ENCODE data around the gene ECE1. TPM values are rescaled to one million over a fixed set of nuclear protein-coding genes. Genes with fewer than 3 reads are reported as not detected.
"Not testable (repeated sequence)": the region's sequence is repeated elsewhere in the genome, so short reads cannot be mapped to it uniquely, and the experiment has no call there.

Gene ECE1
- total and polyA plus RNA-seq, 2 donors = 17.8 to 34.2 TPM

DNA sequence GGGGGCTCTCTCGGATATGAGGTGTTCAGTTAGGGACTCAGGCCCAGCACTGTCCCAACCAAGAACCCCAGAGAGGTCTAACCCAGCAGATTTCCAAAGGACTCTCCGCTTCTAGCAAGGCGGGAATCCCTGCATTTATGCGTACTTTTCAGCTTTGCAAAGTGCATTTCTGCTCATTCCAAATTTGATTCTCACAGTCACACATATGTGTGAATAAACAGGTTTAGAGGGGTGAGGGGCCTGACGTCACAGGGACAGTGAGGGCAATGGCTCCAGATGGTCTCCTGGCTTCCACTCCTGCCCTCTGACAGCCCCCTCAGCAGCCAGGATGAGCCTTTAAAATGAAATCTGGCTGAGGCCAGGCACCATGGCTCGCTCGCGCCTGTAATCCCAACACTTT, 921 bp upstream of the ECE1 start:
- Histone ChIP-seq H3K4me1 (ENCODE audit: control insufficient read depth in 2 of 2, insufficient read depth in 2 of 2, low read length in 2 of 2) (peaks cover 42 to 59% of the 10 kb centered on the region in 2 donors), H3K27ac (ENCODE audit: low read depth in 1 of 2, low read length in 1 of 2) (no peak overlapping the region), H3K36me3 (ENCODE audit: control insufficient read depth in 2 of 2, insufficient read depth in 2 of 2, low read length in 1 of 2) (no peaks in the 10 kb centered on the region), H3K4me3 (ENCODE audit: low read length in 2 of 2) (no peak overlapping the region), H3K9me3 (ENCODE audit: control insufficient read depth in 2 of 2, insufficient read depth in 1 of 2, low read length in 1 of 2) (no peaks in the 10 kb centered on the region), H3K27me3 (ENCODE audit: control insufficient read depth in 2 of 2, insufficient read depth in 1 of 2, low read length in 1 of 2) (peaks cover 0 to 5% of the 10 kb centered on the region in 2 donors)
- WGBS = 96% methylated on average over 8 of the region's 8 CpGs
- no peak for DNase-seq (ENCODE audit: low read depth in 6 of 9, low spot score in 9 of 9)

DNA sequence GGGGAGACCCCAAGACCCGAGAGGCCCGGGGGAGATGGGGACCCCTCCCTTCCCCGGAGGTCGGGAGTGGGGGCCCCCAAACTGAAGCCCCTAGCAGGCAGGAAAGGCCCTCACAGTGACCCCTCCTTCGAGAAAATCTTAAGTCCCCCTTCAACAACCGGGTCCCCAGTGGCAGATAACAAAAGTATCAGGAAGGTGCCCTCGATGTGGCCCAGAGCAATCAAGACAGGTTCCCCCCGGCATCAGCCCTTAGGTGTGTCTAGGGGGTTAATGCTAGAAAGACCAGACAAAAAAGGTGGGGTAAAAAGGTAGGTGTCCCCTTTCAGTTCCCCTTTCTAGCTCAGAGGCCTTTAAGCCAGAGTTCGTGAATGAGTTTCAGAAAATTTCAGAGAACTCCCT, 282 bp upstream of the ECE1 start:
- Histone ChIP-seq H3K9me3 (ENCODE audit: control insufficient read depth in 2 of 2, insufficient read depth in 1 of 2, low read length in 1 of 2) (no peaks in the 10 kb centered on the region), H3K4me3 (ENCODE audit: low read length in 2 of 2) (peak overlapping the region; percentile 30 to 75), H3K4me1 (ENCODE audit: control insufficient read depth in 2 of 2, insufficient read depth in 2 of 2, low read length in 2 of 2) (peaks cover 42 to 62% of the 10 kb centered on the region in 2 donors), H3K27me3 (ENCODE audit: control insufficient read depth in 2 of 2, insufficient read depth in 1 of 2, low read length in 1 of 2) (peaks cover 0 to 5% of the 10 kb centered on the region in 2 donors), H3K27ac (ENCODE audit: low read depth in 1 of 2, low read length in 1 of 2) (peak overlapping the region in 1 of 2 donors; percentile 58), H3K36me3 (ENCODE audit: control insufficient read depth in 2 of 2, insufficient read depth in 2 of 2, low read length in 1 of 2) (no peaks in the 10 kb centered on the region)
- 4% methylated on average over 9 of the region's 9 CpGs for WGBS
- DNase-seq (ENCODE audit: low read depth in 6 of 9, low spot score in 9 of 9) = peak in 1 of 9 donors; percentile 48

DNA sequence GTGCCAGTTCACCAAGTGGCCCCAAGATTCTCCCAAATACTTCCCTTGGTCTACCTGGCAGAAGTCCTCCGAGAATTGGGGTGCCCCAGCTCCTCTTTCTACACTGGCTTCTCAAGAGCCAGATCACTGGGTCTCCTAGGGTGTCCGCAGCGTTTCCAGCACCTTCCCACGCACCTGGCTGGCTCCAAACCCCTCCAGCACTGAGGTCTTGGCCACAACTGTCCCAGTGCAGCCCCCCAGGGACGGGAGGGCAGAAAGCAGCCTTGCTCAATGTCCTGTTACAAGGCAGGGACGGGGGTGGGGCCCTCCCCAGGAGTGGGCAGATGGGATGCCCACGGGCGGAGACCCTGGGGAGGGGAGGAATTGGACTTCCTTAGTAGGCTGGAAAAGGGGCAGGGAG, 1.1 kb downstream of the ECE1 start:
- Histone ChIP-seq H3K36me3 (ENCODE audit: control insufficient read depth in 2 of 2, insufficient read depth in 2 of 2, low read length in 1 of 2) (no peaks in the 10 kb centered on the region), H3K27ac (ENCODE audit: low read depth in 1 of 2, low read length in 1 of 2) (peak overlapping the region in 1 of 2 donors; percentile 39), H3K4me1 (ENCODE audit: control insufficient read depth in 2 of 2, insufficient read depth in 2 of 2, low read length in 2 of 2) (peaks cover 32 to 65% of the 10 kb centered on the region in 2 donors), H3K9me3 (ENCODE audit: control insufficient read depth in 2 of 2, insufficient read depth in 1 of 2, low read length in 1 of 2) (no peaks in the 10 kb centered on the region), H3K4me3 (ENCODE audit: low read length in 2 of 2) (peak overlapping the region; percentile 46 to 75), H3K27me3 (ENCODE audit: control insufficient read depth in 2 of 2, insufficient read depth in 1 of 2, low read length in 1 of 2) (peaks cover 0 to 5% of the 10 kb centered on the region in 2 donors)
- no peak for DNase-seq (ENCODE audit: low read depth in 6 of 9, low spot score in 9 of 9)
- 89% methylated on average over 8 of the region's 8 CpGs for WGBS

DNA sequence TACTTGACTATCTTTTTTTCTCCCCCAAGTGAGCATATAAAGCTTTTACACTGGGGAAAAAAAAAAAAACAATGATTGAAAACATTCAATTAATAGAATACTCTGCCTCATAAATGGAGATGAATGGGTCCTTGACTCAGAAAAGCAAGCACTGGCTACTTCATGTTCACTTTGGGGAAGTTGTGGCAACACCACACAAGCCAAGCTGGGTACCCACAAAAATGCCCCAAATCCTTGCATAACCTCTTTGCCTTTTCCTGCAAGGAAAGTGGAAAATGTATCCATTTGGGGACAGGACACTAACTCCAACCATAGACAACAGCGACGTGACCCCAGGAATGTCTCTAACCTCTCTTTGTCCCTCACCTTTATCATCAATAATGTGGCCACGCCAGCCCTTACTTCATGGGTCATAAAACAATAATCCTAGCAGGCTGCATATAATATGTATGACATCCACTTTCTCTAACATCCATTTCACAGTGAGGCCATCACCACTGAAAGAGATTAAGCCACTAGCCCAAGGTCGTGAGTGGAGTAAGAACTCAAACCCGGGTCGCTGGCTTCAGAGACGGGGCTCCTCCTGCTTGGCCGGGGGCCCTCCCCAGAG, 2.3 kb downstream of the ECE1 start:
- Histone ChIP-seq H3K36me3 (ENCODE audit: control insufficient read depth in 2 of 2, insufficient read depth in 2 of 2, low read length in 1 of 2) (no peaks in the 10 kb centered on the region), H3K4me1 (ENCODE audit: control insufficient read depth in 2 of 2, insufficient read depth in 2 of 2, low read length in 2 of 2) (peaks cover 21 to 58% of the 10 kb centered on the region in 2 donors), H3K27ac (ENCODE audit: low read depth in 1 of 2, low read length in 1 of 2) (no peak overlapping the region), H3K4me3 (ENCODE audit: low read length in 2 of 2) (no peak overlapping the region), H3K27me3 (ENCODE audit: control insufficient read depth in 2 of 2, insufficient read depth in 1 of 2, low read length in 1 of 2) (peaks cover 0 to 5% of the 10 kb centered on the region in 2 donors), H3K9me3 (ENCODE audit: control insufficient read depth in 2 of 2, insufficient read depth in 1 of 2, low read length in 1 of 2) (no peaks in the 10 kb centered on the region)
- no peak for DNase-seq (ENCODE audit: low read depth in 6 of 9, low spot score in 9 of 9)
- WGBS = 92% methylated on average over 8 of the region's 8 CpGs

DNA sequence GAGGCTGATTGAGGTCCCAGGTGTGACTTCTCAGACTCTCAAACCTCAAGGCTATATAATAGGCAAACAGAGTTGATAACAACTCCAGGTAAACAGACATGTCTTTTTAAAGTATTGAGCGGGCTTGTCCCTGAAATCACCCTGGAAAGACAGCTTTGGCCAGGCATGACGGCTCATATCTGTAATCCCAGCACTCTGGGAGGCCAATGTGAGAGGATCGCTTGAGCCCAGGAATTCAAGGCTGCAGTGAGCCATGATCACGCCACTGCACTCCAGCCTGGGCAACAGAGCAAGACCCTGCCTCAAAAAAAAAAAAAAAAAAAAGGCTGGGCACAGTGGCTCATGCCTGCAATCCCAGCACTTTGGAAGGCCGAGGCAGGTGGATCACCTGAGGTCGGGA, 4.9 kb downstream of the ECE1 start:
- peak overlapping the region in 1 of 2 donors; percentile 63 for H3K27ac ChIP-seq (ENCODE audit: low read depth in 1 of 2, low read length in 1 of 2)
- WGBS = 96% methylated on average over 6 of the region's 6 CpGs
- H3K4me3 ChIP-seq (ENCODE audit: low read length in 2 of 2); DNase-seq (ENCODE audit: low read depth in 6 of 9, low spot score in 9 of 9); H3K9me3 ChIP-seq (ENCODE audit: control insufficient read depth in 2 of 2, insufficient read depth in 1 of 2, low read length in 1 of 2); H3K27me3 ChIP-seq (ENCODE audit: control insufficient read depth in 2 of 2, insufficient read depth in 1 of 2, low read length in 1 of 2); H3K36me3 ChIP-seq (ENCODE audit: control insufficient read depth in 2 of 2, insufficient read depth in 2 of 2, low read length in 1 of 2): not testable (repeated sequence)
- H3K4me1 ChIP-seq (ENCODE audit: control insufficient read depth in 2 of 2, insufficient read depth in 2 of 2, low read length in 2 of 2) = peaks cover 4 to 36% of the 10 kb centered on the region in 2 donors

DNA sequence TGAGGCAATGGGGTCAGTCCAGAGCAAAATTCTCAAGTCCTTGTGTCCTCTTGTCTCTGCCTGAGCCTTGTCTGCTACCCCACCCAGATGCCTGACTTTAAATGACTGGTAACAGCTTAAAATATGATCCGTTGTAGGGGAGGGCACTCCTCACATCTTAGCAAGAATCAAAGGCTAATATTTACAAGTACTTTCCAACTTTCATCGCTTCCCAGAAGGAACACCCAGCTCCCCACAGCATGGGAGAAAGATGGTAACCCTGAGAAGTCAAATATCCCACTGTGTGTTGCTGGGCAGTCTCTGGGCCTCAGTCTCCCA, 5.2 kb downstream of the ECE1 start:
- peaks cover 2 to 39% of the 10 kb centered on the region in 2 donors for H3K4me1 ChIP-seq (ENCODE audit: control insufficient read depth in 2 of 2, insufficient read depth in 2 of 2, low read length in 2 of 2)
- 89% methylated on average over 2 of the region's 2 CpGs for whole genome bisulfite sequencing

DNA sequence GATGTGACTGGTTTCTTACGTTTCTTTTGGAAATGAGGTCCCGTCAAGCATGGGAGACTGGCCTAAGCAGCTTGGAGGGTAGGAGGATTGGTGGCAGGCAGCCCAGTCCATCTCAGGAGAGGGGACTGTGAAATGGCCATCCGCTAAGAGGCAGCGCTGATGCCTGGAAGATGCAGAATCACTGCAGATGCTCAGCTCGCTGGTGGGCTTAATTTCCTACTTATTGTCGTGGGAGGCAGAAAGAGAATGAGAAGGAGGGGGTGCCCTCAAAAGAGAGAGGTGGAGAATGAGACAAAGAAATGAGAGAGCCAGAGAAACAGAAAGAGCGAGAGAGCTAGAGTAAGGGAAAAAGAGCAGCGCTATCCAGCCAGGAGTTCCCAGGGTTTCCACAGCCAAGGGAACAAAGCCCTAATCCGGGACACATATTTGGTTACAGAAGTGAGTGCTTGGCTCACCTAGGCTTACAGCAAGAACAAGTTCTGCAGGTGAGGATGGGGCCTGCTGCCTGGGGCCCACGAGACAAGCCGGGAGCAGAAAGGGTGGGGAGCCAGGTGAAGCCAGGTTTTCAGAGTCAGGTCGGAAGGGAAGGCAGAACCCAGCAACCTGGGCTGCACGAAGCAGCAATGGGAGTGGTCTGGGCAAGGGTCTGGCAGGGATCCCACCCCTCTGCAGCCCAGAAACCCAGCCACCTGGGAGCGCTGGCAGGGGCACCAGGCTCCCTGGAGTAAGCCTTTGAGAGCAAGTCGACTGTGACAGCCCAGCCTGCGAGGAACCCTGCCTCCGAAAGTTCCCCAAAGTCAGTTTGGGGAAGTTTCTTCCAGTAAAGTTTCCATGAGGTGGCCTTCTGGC, 5.8 kb downstream of the ECE1 start:
- no peaks in the 10 kb centered on the region for H3K27me3 ChIP-seq (ENCODE audit: control insufficient read depth in 2 of 2, insufficient read depth in 1 of 2, low read length in 1 of 2)
- 88% methylated on average over 17 of the region's 17 CpGs for WGBS
- H3K36me3 ChIP-seq (ENCODE audit: control insufficient read depth in 2 of 2, insufficient read depth in 2 of 2, low read length in 1 of 2) = no peaks in the 10 kb centered on the region
- peak overlapping the region; percentile 63 to 72 for H3K27ac ChIP-seq (ENCODE audit: low read depth in 1 of 2, low read length in 1 of 2)
- no peak overlapping the region for H3K4me3 ChIP-seq (ENCODE audit: low read length in 2 of 2)
- peaks cover under 1 to 42% of the 10 kb centered on the region in 2 donors for H3K4me1 ChIP-seq (ENCODE audit: control insufficient read depth in 2 of 2, insufficient read depth in 2 of 2, low read length in 2 of 2)
- DNase-seq (ENCODE audit: low read depth in 6 of 9, low spot score in 9 of 9) = peak in 1 of 9 donors; percentile 31
- H3K9me3 ChIP-seq (ENCODE audit: control insufficient read depth in 2 of 2, insufficient read depth in 1 of 2, low read length in 1 of 2) = no peaks in the 10 kb centered on the region

More for the DNA sequence above, 5.2 kb downstream of the ECE1 start:
- DNase-seq (ENCODE audit: low read depth in 6 of 9, low spot score in 9 of 9) = no peak
- no peak overlapping the region for H3K4me3 ChIP-seq (ENCODE audit: low read length in 2 of 2)
- H3K9me3 ChIP-seq (ENCODE audit: control insufficient read depth in 2 of 2, insufficient read depth in 1 of 2, low read length in 1 of 2) = no peaks in the 10 kb centered on the region
- H3K27me3 ChIP-seq (ENCODE audit: control insufficient read depth in 2 of 2, insufficient read depth in 1 of 2, low read length in 1 of 2) = no peaks in the 10 kb centered on the region
- peak overlapping the region in 1 of 2 donors; percentile 63 for H3K27ac ChIP-seq (ENCODE audit: low read depth in 1 of 2, low read length in 1 of 2)
- no peaks in the 10 kb centered on the region for H3K36me3 ChIP-seq (ENCODE audit: control insufficient read depth in 2 of 2, insufficient read depth in 2 of 2, low read length in 1 of 2)

DNA sequence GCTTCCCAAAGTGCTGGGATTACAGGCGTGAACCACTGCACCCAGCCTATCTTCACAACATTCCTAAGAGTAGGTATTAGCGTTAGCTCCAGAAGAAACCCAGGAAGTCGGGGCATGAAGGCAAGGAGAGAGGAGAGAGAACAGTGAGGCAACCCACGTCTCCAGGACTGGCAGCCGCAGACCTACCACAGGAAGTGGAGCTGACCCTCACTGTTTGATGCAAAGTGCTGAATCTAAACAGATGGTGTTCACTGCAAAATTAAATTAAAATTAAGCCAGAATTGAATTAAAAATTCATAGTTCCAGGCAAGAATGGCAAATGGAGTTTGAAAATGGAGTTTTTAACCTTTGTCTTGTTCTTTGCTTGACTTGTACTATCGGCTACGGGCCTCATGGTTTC, 6.7 kb downstream of the ECE1 start:
- H3K9me3 ChIP-seq (ENCODE audit: control insufficient read depth in 2 of 2, insufficient read depth in 1 of 2, low read length in 1 of 2) = no peaks in the 10 kb centered on the region
- peak overlapping the region in 1 of 2 donors; percentile 63 for H3K27ac ChIP-seq (ENCODE audit: low read depth in 1 of 2, low read length in 1 of 2)
- no peak for DNase-seq (ENCODE audit: low read depth in 6 of 9, low spot score in 9 of 9)
- no peak overlapping the region for H3K4me3 ChIP-seq (ENCODE audit: low read length in 2 of 2)
- H3K36me3 ChIP-seq (ENCODE audit: control insufficient read depth in 2 of 2, insufficient read depth in 2 of 2, low read length in 1 of 2) = peaks cover 4 to 5% of the 10 kb centered on the region in 2 donors
- H3K4me1 ChIP-seq (ENCODE audit: control insufficient read depth in 2 of 2, insufficient read depth in 2 of 2, low read length in 2 of 2) = peaks cover 0 to 34% of the 10 kb centered on the region in 2 donors
- WGBS = 72% methylated on average over 7 of the region's 7 CpGs
- H3K27me3 ChIP-seq (ENCODE audit: control insufficient read depth in 2 of 2, insufficient read depth in 1 of 2, low read length in 1 of 2) = no peaks in the 10 kb centered on the region

DNA sequence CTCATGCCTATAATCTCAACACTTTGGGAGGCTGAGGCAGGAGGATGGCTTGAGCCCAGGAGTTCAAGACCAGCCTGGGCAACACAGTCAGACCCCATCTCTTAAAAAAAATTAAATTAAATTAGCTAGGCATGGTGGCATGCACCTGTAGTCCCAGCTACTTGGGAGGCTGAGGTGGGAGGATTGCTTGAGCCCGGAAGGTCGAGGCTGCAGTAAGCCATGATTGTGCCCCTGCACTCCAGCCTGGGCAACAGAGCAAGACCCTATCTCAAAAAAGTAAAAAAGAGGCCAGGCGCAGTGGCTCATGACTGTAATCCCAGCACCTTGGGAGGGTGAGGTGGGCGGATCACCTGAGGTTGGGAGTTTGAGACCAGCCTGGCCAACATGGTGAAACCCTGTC, 8.2 kb downstream of the ECE1 start:
- peaks cover 0 to 34% of the 10 kb centered on the region in 2 donors for H3K4me1 ChIP-seq (ENCODE audit: control insufficient read depth in 2 of 2, insufficient read depth in 2 of 2, low read length in 2 of 2)

More for the DNA sequence above, 8.2 kb downstream of the ECE1 start:
- DNase-seq (ENCODE audit: low read depth in 6 of 9, low spot score in 9 of 9); H3K27ac ChIP-seq (ENCODE audit: low read depth in 1 of 2, low read length in 1 of 2); H3K9me3 ChIP-seq (ENCODE audit: control insufficient read depth in 2 of 2, insufficient read depth in 1 of 2, low read length in 1 of 2); H3K27me3 ChIP-seq (ENCODE audit: control insufficient read depth in 2 of 2, insufficient read depth in 1 of 2, low read length in 1 of 2); H3K4me3 ChIP-seq (ENCODE audit: low read length in 2 of 2): not testable (repeated sequence)
- peaks cover 6 to 12% of the 10 kb centered on the region in 2 donors for H3K36me3 ChIP-seq (ENCODE audit: control insufficient read depth in 2 of 2, insufficient read depth in 2 of 2, low read length in 1 of 2)
- WGBS = 98% methylated on average over 4 of the region's 4 CpGs

Measured in thymus (tissue), 11 donors.